ENCODE data around the gene LSAMP.

The LSAMP gene

GRCh38 chr3:116423374-116423773, 21.9 kb downstream of the LSAMP start:
- Histone ChIP-seq H3K36me3 (ENCODE audit: control insufficient read depth, insufficient read depth, low read length) (no peaks in the 10 kb centered on the region), H3K4me3 (replicated peaks; ENCODE audit: low read depth, low read length) (no peak overlapping the region), H3K27me3 (replicated peaks; ENCODE audit: control insufficient read depth, insufficient read depth, low read length) (no peaks in the 10 kb centered on the region)
- no peak for DNase-seq (ENCODE audit: extremely low read depth, insufficient read length)
- TF ChIP-seq CTCF (IDR thresholded peaks at IDR 0.05; ENCODE audit: insufficient read depth, low read length, poor library complexity, severe bottlenecking) = no peak

- DNase-seq (ENCODE audit: extremely low read depth, insufficient read length) = no peak
- H3K4me3 ChIP-seq (replicated peaks; ENCODE audit: low read depth, low read length) = no peak overlapping the region
- H3K27me3 ChIP-seq (replicated peaks; ENCODE audit: control insufficient read depth, insufficient read depth, low read length) = no peaks in the 10 kb centered on the region
- no peaks in the 10 kb centered on the region for H3K36me3 ChIP-seq (ENCODE audit: control insufficient read depth, insufficient read depth, low read length)
- no peak for TF ChIP-seq CTCF (IDR thresholded peaks at IDR 0.05; ENCODE audit: insufficient read depth, low read length, poor library complexity, severe bottlenecking)
Observed at GRCh38 chr3:116417151-116417550, 28.1 kb downstream of the LSAMP start.

- Histone ChIP-seq H3K27me3 (replicated peaks; ENCODE audit: control insufficient read depth, insufficient read depth, low read length) (no peaks in the 10 kb centered on the region), H3K36me3 (ENCODE audit: control insufficient read depth, insufficient read depth, low read length) (no peaks in the 10 kb centered on the region), H3K4me3 (replicated peaks; ENCODE audit: low read depth, low read length) (no peak overlapping the region)
- DNase-seq (ENCODE audit: extremely low read depth, insufficient read length) = no peak
- TF ChIP-seq CTCF (IDR thresholded peaks at IDR 0.05; ENCODE audit: insufficient read depth, low read length, poor library complexity, severe bottlenecking) = no peak
Observed at GRCh38 chr3:116413319-116413718, 32.0 kb downstream of the LSAMP start.

GRCh38 chr3:116408473-116408872, 36.8 kb downstream of the LSAMP start:
- H3K36me3 ChIP-seq (ENCODE audit: control insufficient read depth, insufficient read depth, low read length) = no peaks in the 10 kb centered on the region
- no peak for TF ChIP-seq CTCF (IDR thresholded peaks at IDR 0.05; ENCODE audit: insufficient read depth, low read length, poor library complexity, severe bottlenecking)
- H3K4me3 ChIP-seq (replicated peaks; ENCODE audit: low read depth, low read length) = no peak overlapping the region
- no peak for DNase-seq (ENCODE audit: extremely low read depth, insufficient read length)
- no peaks in the 10 kb centered on the region for H3K27me3 ChIP-seq (replicated peaks; ENCODE audit: control insufficient read depth, insufficient read depth, low read length)

- H3K4me3 ChIP-seq (replicated peaks; ENCODE audit: low read depth, low read length) = no peak overlapping the region
- H3K27me3 ChIP-seq (replicated peaks; ENCODE audit: control insufficient read depth, insufficient read depth, low read length) = no peaks in the 10 kb centered on the region
- no peak for DNase-seq (ENCODE audit: extremely low read depth, insufficient read length)
- no peaks in the 10 kb centered on the region for H3K36me3 ChIP-seq (ENCODE audit: control insufficient read depth, insufficient read depth, low read length)
- TF ChIP-seq CTCF (IDR thresholded peaks at IDR 0.05; ENCODE audit: insufficient read depth, low read length, poor library complexity, severe bottlenecking) = no peak
Observed at GRCh38 chr3:116405231-116405630, 40.1 kb downstream of the LSAMP start.

- no peaks in the 10 kb centered on the region for H3K36me3 ChIP-seq (ENCODE audit: control insufficient read depth, insufficient read depth, low read length)
- no peak overlapping the region for H3K4me3 ChIP-seq (replicated peaks; ENCODE audit: low read depth, low read length)
- no peaks in the 10 kb centered on the region; the same call in 1 of the 2 replicates for H3K27me3 ChIP-seq (replicated peaks; ENCODE audit: control insufficient read depth, insufficient read depth, low read length)
- no peak for DNase-seq (ENCODE audit: extremely low read depth, insufficient read length)
- no peak for TF ChIP-seq CTCF (IDR thresholded peaks at IDR 0.05; ENCODE audit: insufficient read depth, low read length, poor library complexity, severe bottlenecking)
Observed at GRCh38 chr3:116399701-116400226, 45.5 kb downstream of the LSAMP start.

All from GM06990 (cell line).